Hematopoietic multipotent progenitor cell treated with erythropoietin and hydrocortisone succinate and interleukin-3 and kit ligand, for 4 days (in vitro differentiated cells): ENCODE data around the gene AMFR.
A peak's percentile ranks its signal among the peaks of the same experiment; 100 is the strongest.

Experiments
- DNase-seq: peaks from one replicate; pipeline ENCODE4 v3.0.0-alpha.2; 2015

The AMFR gene

DNA sequence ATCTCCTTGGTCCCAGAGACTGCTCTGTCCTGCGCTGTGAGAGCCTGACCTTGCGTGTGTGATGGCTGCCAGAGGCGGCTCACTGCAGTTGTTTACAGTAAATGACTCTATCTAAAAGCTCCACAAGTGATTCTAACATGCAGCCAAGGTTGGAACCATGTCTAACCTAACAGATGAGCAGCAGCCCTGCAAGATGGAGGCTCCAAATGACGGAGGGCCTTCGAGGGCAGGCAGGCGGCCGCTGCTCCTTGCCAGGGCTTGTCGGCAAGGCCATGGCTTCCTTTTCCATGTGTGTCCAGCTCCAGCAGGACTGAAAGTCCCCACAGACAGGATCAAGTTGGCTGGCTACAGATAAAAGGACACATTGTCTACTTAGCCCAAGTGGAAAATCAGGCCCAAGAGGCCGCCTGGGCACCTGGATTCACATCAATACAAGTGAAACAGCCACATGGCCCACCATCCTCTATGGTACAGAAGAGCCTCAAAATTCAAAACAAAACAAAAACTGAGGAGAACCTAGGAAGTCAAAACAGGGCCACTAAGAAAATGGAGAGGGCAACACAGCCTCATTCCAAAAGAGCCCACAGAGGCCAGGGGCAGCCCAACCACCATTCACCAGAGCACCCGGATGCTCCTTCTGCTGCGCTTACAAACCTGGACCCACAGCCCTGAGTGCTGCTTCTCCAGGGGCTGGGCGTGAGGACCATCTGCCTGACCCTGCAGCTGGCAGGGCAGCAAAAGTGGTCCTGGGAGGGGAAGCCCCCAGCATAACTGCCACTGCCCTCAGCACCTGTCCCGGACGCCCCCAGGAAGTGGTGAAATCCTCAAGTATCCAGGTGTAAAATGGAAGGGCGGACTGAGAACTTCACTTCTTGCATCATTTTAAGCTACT is 65.0 kb downstream of the AMFR start:
- no peak for DNase-seq

DNA sequence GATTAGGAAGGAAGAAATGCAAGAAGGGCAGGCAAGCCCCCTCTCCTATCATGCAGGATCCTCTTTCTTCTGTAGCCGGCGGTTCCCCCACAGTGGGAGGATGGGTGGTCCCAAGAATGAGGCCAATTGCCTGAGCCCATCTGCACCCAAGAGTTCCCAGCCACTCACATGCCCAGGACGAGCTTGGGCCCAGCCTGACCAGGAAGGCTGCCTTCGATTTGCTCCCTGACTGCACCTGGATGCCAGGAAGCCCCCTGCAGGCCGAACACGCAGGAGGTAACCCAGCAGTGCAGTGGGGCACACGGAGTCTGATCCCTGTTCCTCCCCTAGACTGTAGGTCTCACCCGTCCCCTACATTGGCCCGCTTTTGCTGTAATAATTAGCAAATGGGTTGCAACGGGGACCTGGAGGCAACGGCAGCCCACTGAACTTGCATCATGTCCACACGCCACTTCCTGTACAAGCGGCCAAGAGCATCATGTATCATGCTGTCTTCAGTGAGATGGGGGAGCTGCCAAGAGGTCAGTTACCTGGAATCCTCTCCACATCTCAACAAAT is 67.5 kb downstream of the AMFR start:
- peak; percentile 67 for DNase-seq

- DNase-seq: peak; percentile 28
These were observed 68.0 kb downstream of the AMFR start for GRCh38 chr16:56357241-56357764.

DNA sequence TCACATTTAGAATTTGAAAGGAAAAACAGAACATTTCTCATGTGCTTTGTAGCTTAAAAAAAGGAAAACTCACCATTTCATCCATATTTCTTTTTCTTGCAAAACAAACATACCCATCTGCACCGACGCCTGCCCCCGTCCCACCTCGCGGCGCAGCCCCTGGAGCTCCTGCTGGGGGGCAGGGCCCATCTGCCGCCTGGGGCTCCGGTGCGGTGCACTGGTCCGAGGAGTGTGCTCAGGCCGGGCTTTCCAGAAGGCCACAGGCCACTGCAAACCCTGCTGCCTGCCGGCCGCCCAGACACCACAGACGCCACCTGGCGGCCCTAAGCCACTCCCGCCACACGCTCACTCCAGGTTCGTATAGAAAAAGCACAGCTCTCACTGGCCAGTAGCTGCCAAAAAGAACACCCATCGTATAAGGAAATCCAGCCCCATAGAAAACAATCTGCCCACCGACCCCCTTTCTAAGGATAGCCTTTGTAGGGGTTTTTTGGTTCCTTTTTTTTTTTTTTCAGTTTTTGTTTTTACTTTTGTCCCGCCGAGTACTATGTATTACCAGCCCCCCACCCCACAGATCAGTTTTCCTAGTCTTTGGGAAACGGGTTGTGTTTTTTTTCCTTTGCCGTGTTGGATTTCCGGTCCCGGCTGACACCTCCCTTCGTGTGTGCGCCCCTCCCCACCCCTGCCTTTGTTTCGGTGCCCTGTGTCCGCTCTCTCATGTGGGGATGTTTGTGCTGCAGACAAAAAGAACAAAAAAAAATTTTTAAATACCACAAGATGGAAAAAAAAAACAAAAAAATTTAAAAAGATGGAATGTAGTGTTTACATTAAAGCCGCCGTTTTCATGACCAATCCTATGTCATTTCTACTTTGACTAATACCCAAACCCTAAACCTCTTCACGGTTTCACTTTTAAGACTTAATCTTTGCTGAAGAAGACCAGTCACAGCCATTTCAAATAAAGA is 68.8 kb downstream of the AMFR start:
- peak; percentile 93 for DNase-seq

- DNase-seq: peak; percentile 37
These were observed 69.5 kb downstream of the AMFR start for GRCh38 chr16:56355786-56356275.

- DNase-seq: no peak
These were observed 70.1 kb downstream of the AMFR start for GRCh38 chr16:56355221-56355620.

DNA sequence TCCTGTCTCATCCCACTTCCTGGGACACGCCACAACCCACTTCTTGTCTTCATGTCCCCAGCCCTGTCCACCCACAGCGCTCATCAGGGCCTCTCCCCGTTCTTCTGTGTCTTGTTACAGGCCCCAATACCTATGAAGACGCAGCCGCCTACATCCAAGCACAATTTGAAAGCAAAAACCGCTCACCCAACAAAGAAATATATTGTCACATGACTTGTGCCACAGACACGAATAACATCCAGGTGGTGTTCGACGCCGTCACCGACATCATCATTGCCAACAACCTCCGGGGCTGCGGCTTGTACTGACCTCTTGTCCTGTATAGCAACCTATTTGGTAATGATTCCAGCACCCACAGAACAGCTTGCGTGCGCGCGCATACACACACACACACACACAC is 70.6 kb downstream of the AMFR start:
- DNase-seq: no peak

GRCh38 chr16:56354016-56354415 is 71.3 kb downstream of the AMFR start:
- DNase-seq: no peak

DNA sequence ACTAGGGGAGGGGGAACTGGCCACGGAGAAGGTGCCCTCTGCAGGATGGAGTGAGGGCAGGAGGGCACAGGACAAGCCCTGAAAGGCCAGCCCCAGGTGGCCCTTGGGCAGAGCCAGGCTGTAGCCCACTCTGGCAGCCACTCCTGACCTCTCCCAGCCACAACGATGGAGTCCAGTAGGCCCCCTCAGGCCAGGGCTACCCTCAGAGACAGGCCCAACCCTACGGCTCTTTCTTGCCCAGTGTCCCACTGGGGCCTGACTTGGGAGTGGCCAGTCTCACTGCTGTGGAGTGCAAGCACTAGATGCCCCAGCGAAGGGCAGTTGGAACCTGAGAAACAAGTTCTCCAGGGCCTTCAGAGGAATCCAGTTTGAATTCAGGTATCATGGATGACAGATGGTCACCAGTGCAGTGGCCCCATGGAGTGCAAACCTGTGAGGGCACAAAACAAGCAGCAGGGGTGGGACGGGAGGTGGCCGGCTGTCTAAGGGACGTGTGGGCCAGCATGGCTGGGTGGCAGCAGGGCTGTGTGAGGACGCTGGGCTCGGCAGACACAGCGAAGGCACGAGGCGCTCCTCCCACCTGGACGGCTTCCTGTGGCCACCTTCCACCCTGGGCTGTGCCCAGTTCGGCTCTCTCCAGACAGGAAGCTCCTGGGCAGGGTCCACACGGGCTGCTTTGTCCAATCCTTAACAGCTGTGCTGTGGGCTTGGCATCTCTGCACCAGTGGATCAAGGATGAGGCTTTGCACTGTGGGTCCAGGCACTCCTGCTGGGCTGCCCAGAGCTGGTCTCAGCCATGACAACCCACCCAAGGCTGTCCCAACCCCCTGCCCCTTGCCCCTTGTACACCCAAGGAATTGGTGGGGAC is 72.1 kb downstream of the AMFR start:
- no peak for DNase-seq

DNA sequence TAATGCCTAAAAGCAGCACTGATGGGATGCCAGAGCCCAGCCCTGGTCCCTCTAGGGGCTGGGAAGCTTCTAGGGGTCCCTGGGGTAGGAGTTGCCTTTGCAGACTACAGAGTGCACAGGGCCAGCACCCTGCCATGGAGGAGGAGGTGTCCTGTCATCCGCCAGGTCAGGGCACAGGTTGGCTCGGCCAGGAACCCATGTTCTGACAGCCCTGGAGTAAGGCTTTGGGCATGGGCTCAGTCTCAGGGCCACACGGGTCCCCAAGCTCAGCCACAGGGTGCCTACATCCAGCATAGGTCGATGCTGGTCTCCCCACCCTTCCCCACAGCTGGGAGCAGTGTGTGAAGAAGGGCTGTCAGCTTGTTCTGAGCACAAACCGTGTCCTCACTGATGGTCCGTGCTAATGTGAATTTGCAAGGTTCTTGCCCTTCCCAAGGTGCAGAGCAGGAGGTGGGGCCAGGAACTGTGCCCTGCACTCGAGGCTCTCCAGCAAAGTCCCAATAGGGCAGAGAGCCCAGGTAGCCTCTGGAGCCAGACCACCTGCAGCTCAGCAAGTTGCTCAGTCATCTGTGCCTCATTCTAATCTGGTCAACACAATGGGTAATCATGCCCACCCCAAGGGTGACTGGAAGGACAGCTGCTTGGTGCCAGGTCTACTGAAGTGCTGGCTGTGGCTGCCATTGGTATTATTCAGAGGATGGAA is 72.8 kb downstream of the AMFR start:
- DNase-seq: no peak

DNA sequence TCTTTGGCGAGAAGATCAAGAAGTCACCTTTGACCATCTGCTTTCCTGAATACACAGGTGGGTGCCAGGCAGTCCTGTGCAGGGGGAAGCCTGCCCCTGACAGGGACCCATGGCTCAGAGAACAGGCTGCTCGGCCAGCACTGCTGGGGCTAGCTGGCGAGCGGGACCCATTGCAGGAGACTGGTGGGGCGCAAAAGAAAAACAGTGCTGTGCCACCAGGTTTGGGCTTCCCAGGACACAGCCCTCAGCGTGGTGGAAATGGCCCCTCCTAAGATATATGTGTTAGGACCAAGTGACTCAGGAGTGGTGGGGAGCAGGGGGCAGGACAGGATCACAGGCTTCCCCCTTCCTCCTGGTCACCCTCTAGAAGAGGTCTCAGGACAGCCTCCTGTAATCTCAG is 73.9 kb downstream of the AMFR start:
- no peak for DNase-seq

- no peak for DNase-seq
These were observed 74.6 kb downstream of the AMFR start for GRCh38 chr16:56350491-56351405.

- no peak for DNase-seq
These were observed 75.6 kb downstream of the AMFR start for GRCh38 chr16:56349711-56350161.

DNA sequence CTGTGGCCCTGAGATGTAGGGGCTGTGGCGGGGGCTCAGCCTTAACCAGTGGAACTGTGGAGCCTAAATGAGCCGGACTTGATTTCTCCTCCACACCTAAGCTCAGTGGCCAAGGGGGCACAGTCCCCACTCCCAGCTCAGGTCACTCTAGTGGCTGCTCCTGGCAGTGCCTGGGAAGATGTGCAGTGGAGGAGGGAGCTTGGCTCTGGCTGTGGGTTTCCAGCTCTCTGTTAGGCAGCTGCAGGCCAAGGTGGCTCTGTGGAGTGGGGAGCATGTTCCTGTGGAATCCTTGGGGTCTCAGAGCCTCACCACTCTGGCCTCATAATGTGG is 76.3 kb downstream of the AMFR start:
- no peak for DNase-seq

GRCh38 chr16:56348168-56349085 is 76.9 kb downstream of the AMFR start:
- DNase-seq: no peak

DNA sequence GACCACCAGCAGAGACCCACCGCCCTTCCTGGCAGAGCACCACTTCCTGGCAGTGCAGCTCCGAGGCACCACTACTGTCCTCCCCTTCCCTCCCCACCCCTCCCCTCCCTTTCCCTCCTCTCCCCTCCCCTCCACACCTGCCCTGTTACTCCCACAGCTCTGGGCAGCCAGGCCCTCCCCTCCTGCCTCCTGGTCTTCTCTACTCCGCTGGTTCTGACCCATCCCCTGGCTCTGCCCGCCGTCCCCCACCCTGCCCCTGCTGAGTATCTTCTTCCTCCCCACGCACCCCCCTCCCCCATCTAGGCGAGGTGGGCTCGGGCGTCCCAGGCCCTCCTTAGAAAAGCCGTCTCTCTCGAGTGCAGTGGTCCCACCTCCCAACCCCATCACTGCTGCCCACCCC is 77.7 kb downstream of the AMFR start:
- DNase-seq: no peak

GRCh38 chr16:56347166-56347565 is 78.2 kb downstream of the AMFR start:
- DNase-seq: no peak

DNA sequence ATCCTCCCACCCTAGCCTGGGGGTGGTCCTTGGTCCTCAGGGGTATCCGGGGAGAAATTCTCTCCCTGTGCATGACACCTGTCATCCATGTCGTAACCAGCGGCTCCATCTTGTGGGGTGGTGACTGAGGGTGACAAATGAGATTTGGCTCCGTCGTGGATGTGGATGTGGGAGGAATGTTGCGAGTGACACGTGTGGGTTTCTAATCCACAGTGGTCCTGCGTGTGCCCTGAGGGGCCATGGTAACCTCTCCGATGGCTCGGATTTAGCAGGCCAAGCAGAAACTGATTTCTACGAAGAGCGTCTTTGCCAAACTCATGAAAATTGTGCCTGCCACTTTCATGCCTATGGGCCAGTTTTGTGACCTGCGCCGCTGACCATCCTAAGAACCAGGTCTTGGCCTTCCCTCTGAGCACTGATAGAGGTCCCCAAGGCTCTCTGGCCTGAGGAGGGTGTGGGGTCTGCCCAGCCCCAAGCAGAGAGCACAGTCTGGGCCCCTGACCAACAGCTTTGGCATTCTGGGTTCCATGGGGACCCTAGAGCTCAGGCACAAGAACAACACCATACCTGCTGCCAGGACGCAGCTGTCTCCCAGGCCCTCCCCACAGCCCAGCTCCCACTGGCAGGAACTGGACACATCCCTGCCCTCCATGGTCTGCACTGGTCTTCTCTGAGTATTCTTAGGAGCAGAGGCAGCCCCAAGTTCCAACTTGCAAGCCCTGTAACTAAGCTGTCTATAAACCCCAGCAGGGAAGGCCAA is 79.0 kb downstream of the AMFR start:
- DNase-seq: no peak
